Inferior parietal cortex (tissue), 1 donor: ENCODE results near the gene MRPL57.
"Not testable (repeated sequence)": the region's sequence is repeated elsewhere in the genome, so short reads cannot be mapped to it uniquely, and the experiment has no call there.

Experiments used
- DNase-seq: peaks from one replicate; pipeline ENCODE4 v3.0.0-alpha.2; 2016; ENCODE audit errors: extremely low spot score

MRPL57 gene

DNA sequence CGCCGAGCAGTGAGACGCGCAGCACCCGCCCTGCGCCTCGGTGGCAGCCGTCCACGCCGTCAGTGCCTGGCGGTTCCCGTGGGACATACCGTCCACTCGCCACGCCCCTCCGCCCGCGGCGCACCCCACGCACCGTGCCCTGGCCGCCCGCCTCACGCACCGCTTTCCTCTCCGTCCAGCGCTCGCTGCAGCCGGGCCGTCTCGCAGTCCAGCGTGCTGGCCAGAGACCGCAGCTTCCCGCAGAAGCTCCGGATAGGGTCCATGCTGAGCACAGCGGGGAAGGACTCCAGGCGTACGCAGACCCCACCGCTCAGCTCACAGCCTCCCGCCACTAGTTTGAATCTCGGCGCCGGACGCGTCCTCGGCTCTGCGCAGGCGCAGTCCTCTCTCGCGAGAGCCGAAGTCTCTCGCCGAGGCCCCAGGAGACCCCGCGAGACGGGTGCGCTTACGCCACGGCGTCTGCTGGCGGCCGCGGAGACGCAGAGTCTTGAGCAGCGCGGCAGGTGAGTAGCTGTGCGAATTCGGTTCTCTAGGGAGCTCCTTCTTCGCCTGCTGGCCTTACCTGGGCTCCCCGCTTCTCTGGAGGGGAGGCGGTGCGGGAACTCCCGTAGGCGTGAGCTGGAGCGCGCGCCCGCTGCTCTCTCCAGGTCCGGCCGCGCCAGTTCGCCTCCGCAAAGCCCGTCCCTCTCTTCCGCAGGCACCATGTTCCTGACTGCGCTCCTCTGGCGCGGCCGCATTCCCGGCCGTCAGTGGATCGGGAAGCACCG, at the start of gene MRPL57, which contains the start of gene SKA3:
Gene MRPL57, plus strand, starts transcription at position 444 of the 767 bp plus-strand sequence. Its CDS starts 259 bp downstream, at position 703.
Gene SKA3, minus strand, starts transcription at position 338 of the 767 bp plus-strand sequence. Its CDS starts 75 bp downstream, at position 263.
- DNase-seq: peak; percentile 93

DNA sequence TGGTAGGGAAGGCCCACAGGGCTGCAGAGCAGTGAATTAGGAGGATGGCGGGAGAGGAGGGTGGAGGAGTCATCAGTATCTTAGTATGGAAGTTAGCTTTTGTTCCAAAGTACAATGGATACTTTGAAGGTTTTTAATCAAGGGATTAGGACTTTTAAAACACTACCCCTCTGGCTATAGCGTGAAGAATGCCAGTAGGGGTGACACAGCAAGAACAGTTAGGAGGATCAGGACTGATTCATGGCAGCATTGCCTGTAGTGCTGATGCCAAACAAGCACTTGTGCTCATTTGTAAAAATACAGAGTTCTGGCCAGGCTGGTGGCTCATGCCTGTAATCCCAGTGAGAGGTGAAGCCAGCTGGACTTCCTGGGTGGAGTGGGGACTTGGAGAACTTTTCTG, 46.3 kb upstream of the MRPL57 start:
- no peak for DNase-seq

DNA sequence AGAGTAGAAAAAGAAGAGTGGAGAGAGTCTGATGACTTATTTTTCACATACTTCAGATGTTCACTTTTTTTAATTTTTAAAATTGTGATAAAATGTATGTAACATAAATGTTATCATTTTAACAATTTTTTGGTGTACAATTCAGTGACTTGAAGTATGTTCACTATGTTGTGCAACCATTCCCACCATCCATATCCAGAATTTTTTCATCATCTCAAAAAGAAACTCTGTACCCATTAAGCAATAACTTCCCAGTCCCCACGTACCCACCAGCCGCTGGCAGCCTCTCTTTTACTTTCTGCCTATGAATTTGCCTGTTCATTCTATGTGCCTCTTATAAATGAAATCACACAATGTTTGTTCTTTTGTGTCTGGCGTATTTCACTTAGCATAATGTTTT, 43.4 kb upstream of the MRPL57 start:
- no peak for DNase-seq

DNA sequence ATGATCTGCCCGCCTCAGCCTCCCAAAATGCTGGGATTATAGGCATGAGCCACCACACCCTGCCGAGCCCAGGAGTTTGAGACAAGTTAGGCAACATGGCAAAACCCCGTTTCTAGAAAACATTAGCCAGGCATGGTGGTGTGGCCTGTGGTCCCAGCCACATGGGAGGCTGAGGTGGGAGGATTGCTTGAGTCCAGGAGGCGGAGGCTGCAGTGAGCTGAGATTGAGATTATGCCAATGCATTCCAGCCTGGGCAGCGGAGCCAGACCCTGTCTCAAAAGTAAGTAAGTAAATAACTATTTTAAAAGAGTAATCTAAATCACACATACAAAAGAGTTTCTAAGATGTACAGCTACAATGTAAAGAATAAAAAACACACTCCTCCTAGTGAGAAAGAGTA, 42.0 kb upstream of the MRPL57 start:
- DNase-seq: no peak

DNA sequence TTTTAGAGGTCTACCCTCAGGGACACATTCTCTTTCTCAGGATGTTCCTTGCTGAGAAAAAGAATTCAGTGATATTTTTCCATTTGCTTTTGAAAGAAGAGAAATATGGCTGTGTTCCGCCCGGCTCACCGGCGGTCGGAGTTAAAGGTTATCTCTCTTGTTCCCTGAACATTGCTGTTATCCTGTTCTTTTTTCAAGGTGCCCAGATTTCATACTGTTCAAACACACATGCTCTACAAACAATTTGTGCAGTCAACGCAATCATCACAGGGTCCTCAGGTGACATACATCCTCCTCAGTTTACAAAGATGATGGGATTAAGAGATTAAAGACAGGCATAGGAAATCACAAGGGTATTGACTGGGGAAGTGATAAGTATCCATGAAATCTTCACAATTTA, 40.6 kb upstream of the MRPL57 start:
- not testable (repeated sequence) for DNase-seq

DNA sequence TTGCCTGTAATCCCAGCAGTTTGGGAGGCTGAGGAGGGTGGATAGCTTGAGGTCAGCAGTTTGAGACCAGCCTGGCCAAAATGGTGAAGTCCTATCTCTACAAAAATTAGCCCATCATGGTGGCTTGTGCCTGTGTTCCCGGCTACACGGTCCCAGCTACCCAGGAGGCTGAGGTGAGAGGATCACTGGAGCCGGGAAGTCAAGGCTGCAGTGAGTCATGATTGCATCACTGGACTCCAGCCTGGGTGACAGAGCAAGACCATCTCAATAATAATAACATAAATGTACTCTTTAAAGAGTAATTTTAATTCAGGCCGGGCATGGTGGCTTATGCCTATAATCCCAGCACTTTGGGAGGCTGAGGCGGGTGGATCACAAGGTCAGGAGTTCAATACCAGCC, 38.8 kb upstream of the MRPL57 start:
- DNase-seq: no peak

DNA sequence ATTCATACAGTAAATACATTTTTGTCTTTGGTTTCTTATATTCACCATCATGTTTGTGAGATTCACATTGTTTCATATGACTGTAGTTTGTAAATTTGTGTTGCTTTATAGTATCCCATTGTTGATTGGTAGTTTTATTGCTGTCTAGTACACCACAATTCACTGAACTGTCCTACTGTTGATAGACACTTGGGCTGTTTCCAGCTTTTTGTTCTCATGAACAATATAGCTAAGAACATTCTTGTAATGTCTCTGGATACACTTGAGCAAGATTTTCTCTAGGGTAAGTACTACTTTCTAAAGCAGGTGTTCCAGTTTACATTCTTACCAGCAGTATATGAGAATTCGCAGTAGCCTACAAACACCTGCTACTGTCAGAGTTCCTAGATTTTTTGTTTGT, 37.9 kb upstream of the MRPL57 start:
- no peak for DNase-seq

DNA sequence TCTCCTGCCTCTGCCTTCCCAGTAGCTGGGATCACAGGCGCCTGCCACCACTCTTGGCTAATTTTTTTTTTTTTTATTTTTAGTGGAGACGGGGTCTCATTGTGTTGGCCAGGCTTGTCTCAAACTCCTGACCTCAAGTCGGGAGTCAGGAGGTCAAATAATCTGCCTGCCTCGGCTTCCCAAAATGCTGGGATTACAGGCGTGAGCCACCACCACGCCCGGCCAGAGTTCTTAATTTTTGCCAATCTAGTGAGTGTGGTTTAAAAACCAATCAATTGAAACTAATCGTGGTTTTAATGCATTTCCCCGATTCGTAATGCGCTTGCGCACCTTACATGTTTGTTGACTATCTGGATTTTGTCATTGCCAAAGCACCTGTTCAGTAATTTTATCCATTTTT, 37.1 kb upstream of the MRPL57 start:
- no peak for DNase-seq

DNA sequence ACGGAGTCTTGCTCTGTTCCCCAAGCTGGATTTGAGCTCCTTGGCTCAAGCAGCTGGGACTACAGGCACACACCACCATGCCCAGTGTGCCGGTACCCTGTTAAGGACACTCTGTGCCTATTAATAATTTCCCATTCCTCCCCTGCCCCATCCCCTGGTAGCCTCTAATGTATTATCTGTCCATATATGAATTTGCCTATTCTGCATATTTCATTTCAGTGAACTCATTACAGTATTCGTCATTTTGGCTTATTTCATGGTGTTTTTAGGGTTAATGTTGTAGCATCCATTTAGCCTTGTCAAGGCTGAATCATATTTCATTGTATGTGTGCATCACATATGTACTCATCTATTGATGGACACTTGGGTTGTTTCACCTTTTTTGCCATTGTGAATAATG, 33.7 kb upstream of the MRPL57 start:
- DNase-seq: no peak

DNA sequence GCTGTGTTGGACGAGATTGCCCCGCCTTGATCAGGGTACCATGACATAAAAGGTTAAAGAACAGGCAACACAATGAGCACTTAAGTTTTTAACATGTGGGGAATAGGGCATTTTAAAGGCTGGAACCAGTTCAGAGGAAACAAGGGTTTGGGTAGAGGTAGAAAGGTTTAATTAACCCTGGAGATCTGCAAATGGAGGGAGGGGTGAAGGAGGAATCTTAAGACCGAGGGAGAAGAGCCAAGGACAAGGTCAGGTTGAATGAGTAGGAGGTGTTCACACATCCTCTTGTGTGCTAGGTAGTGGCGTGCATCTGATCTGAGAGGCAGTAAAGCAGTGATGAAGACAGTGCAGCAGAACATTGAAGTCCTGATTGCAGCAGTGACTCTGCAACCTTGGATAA, 28.6 kb upstream of the MRPL57 start:
- no peak for DNase-seq

DNA sequence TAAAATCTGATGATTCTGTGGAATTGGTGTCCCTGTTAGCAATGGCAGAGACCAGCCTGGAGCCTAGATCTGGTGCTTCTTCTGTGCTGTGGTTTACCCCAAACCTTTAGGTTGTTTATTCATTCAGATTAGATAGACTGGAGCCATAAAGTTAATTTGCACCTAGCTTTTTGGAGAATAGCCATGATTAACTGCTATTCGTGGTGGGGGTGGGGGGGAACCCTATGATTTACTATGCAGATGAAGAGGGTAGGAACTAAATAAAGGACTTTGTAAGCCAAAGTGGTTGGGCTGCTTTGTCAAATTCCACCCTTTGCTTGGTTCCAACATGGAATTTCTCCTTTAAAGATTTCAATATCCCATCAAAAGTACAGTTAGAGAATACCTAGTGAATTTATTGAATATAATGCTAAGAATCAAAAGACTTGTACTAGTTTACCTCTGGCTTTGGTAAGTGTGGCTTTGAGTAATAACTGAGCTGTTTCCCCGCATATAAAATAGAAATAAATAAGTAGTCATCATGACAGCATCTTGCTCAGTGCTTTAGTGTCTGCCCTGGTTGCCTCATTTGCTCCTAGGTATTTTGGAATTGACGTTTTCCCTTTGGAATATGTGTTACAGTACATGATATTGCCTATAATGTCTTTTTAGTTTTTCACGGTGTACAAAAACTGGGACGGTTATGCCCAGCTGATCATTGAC, 27.8 kb upstream of the MRPL57 start:
- no peak for DNase-seq

DNA sequence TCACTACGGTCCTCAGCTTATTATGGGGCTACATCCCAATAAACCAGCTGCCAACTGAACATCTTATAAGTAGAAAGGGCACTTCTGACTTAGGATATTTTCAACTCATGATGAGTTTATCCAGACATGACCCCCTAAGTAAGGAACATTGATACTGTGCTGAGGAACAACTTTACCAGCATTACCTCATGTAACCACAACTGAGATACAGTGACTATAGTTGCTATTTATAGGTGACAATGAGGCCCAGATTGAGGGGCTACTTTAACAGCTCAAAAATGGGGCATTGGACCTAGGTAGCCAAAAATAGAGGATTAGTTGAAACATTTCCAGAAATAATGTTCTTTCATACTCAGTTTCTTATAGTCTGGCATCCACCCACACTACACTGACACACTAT, 26.9 kb upstream of the MRPL57 start:
- DNase-seq: no peak

DNA sequence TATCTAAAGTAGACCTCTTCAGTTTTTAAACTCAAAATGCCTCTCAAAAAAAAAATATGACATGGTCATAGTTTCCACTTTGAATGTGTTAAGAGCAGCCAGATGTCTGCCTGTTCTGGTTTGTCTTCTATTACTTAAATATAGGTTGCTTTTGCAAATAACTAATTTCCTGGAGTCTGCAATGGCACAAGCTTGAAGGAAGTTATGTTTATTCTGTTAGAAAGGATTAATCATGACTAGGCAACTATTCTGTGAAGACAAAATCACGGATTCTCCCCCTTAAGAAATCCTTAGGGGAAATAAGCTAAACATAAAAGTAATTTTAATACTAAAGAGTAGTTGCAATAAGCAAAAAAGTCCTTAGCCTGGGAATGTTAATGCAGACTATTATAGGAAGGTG, 26.4 kb upstream of the MRPL57 start:
- DNase-seq: no peak

DNA sequence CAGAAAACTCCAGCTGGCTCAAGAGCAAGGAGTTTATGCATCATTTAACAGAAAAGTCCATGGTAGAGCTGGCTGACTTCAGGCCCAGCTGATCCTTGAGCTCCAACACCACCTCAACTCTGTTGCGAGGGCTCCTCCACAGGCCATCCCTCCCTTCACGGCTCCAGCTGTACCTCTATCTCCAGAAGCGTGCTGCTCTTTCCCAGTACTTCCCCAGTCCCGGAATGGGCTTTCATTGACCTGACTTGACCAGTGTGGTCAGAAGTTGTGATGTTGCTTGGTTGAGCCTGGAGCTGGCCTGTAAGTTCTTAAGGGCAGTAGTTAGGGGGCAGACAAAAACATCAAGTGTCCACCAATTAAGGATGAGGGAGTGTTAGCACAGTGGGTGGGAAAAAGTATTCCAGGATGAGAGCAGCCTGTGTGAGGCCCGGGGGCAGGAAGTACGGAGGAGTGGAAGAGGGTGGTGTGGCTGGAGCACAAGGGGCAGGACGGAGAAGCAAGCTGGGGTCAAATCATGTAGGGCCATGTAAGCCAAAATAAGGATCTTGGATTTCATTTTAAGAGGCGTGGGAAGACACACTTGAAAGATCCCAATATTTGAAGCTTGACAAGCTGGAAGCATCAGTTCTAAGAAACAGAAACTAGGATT, 24.1 kb upstream of the MRPL57 start:
- no peak for DNase-seq

DNA sequence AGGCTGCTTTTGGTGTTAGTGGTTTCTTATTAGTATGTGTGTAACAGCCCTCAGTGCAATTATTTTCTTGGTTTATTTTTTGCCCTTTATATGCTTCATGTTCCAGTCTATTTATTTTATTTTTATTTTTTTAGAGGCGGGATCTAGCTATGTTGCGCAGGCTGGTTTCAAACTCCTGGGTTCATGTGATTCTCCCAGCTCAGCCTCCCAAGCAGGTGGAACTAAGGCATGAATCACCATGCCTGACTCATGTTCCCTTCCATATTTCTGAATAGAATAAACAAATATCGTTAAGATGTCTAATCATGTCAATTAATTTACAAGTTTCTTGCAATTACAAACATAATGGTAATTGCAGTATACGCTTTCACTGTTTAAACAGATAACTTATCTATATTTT, 11.8 kb upstream of the MRPL57 start:
- no peak for DNase-seq

DNA sequence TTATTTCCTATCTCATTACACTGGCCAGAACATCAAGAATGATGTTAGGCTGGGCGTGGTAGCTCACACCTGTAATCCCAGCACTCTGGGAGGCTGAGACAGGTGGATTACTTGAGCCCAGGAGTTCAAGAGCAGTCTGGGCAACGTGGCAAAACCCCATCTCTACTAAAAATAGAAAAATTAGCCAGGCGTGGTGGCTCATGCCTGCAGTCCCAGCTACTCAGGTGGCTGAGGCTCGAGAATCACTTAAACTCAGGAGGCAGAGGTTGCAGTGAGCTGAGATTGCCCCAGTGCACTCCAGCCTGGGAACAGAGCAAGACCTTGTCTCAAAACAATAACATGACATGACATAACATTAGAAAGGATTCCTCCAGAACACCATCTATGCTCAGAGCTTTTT, 10.9 kb upstream of the MRPL57 start:
- not testable (repeated sequence) for DNase-seq

DNA sequence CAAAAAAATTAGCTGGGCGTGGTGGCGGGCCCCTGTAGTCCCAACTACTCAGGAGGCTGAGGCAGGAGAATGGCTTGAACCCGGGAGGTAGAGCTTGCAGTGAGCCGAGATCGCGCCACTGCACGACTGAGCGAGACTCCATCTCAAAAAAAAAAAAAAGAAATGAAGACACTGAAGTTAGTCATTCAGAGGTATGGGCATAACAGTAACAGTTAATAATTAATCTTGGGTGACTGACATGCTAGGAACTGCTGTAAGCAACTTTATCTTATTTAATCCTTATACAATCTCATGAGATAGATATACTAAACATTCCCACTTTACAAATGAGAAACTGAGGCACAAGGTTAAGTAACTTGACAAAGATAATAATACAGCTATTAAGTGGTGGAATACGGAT, 5.0 kb upstream of the MRPL57 start:
- no peak for DNase-seq

DNA sequence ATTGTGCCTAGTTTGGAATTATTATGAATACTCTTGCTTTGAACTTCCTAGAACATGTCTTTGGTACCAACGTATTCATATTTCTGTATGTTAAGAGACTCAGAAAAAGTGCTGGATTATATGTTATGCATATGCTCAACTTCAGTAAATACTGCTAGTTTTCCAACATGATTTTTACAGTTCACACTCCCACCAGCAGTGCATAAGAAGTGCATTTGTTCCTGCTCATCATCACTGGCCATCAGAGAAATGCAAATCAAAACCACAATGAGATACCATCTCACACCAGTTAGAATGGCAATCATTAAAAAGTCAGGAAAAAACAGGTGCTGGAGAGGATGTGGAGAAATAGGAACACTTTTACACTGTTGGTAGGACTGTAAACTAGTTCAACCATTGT, 2.7 kb upstream of the MRPL57 start:
- not testable (repeated sequence) for DNase-seq

DNA sequence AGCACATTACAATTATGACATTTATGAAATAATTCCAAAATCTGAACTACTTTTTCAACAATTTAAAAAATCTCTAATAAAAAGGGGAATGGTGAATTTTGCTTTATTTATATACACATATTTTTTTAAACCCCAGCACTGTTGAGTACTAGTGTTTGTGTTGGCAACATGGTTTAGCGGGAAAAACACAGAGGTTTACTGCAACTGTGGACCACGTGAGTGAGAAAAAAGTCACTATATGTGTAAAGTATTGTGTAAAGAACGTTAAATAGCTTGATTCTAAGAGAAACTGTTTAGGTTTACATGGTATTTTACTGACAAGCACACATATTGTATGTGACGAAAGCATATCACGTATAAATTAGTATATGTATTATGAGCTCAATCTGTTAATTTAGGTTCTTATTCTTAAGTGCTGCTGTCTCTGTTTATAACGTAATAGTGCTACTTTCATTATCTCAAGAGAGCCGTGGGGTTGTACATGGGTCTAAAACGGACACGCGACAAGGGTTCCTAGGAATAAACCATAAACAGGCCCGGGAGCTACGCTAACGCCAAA, 723 bp upstream of the MRPL57 start:
- DNase-seq: no peak

DNA sequence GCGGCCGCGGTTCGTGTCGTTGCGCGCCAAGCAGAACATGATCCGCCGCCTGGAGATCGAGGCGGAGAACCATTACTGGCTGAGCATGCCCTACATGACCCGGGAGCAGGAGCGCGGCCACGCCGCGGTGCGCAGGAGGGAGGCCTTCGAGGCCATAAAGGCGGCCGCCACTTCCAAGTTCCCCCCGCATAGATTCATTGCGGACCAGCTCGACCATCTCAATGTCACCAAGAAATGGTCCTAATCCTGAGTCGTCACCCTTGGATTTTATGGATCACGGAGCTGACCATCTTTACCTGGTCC, 475 bp downstream of the MRPL57 start:
- no peak for DNase-seq

DNA sequence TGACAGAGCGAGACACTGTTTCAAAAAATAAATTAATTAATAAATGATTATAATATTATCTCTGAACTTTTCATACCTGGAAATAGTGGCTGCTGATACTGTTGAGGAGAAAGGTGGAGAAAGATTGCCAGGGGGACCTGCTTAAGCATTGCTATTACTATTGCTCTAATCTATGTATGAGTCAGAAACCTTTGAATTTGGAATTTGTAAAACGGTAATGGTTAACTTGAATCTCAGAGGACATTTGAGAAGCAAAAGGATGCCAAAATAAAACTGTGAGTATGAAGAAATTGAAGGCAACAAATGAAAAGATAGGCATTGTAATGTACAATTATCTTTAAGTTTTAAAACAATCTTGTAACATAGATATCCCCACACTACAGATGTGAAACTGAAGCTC, 5.2 kb downstream of the MRPL57 start:
- DNase-seq: no peak

DNA sequence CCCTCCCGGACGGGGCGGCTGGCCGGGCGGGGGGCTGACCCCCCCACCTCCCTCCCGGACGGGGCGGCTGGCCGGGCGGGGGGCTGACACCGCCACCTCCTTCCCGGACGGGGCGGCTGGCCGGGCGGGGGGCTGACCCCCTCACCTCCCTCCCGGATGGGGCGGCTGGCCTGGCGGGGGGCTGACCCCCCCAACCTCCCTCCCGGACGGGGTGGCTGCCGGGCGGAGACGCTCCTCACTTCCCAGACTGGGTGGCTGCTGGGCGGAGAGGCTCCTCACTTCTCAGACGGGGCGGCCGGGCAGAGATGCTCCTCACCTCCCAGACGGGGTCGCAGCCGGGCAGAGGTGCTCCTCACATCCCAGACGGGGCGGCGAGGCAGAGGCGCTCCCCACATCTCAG, 10.0 kb downstream of the MRPL57 start:
- not testable (repeated sequence) for DNase-seq

DNA sequence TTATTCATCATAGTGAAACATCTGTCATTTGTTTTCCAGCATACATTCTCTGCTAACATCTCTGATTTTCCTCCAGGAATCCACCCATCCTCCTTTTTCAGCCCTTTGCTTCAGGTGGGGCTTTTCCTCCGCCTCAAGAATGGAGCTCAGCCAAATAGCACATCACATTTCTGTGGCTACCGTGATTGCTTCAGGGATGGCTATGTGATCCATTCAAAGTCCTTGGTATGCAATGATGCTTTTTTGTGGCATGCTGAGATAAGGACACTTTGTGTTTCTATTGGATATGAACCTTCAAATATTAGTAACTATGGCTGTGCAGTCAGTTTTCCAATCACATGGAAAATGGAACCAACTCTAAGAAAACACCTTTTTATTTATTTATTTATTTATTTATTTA, 18.3 kb downstream of the MRPL57 start:
- not testable (repeated sequence) for DNase-seq
